ENCODE results near the gene ARL16.
"Not testable (repeated sequence)": the region's sequence is repeated elsewhere in the genome, so short reads cannot be mapped to it uniquely, and the experiment has no call there.

The ARL16 gene

GRCh38 chr17:81695211-81695610 is 11.6 kb upstream of the ARL16 start:
- no peak for DNase-seq (ENCODE audit: low spot score)

- no peak for DNase-seq (ENCODE audit: low spot score)
These were observed 11.2 kb upstream of the ARL16 start for GRCh38 chr17:81694810-81695209.

- no peak for DNase-seq (ENCODE audit: low spot score)
These were observed 10.1 kb upstream of the ARL16 start for GRCh38 chr17:81693509-81694210.

- no peak for DNase-seq (ENCODE audit: low spot score)
These were observed 8.0 kb upstream of the ARL16 start for GRCh38 chr17:81691608-81692007.

GRCh38 chr17:81691196-81691595 is 7.6 kb upstream of the ARL16 start:
- no peak for DNase-seq (ENCODE audit: low spot score)

- no peak for DNase-seq (ENCODE audit: low spot score)
These were observed 7.0 kb upstream of the ARL16 start for GRCh38 chr17:81690549-81690948.

GRCh38 chr17:81690066-81690465 is 6.5 kb upstream of the ARL16 start:
- no peak for DNase-seq (ENCODE audit: low spot score)

- DNase-seq (ENCODE audit: low spot score): no peak
These were observed 5.0 kb upstream of the ARL16 start for GRCh38 chr17:81688616-81689015.

GRCh38 chr17:81687770-81688541 is 4.4 kb upstream of the ARL16 start:
- DNase-seq (ENCODE audit: low spot score): no peak

GRCh38 chr17:81686614-81687013 is 3.0 kb upstream of the ARL16 start:
- DNase-seq (ENCODE audit: low spot score): no peak

GRCh38 chr17:81685108-81685507 is 1.5 kb upstream of the ARL16 start:
- no peak for DNase-seq (ENCODE audit: low spot score)

GRCh38 chr17:81684442-81684911 is 880 bp upstream of the ARL16 start:
- no peak for DNase-seq (ENCODE audit: low spot score)

- no peak for DNase-seq (ENCODE audit: low spot score)
These were observed 401 bp downstream of the ARL16 start for GRCh38 chr17:81683208-81683583.

GRCh38 chr17:81682565-81683207 is 911 bp downstream of the ARL16 start:
- no peak for DNase-seq (ENCODE audit: low spot score)

GRCh38 chr17:81681672-81682071 is 1.9 kb downstream of the ARL16 start:
- DNase-seq (ENCODE audit: low spot score): peak; percentile 31

GRCh38 chr17:81680150-81680549 is 3.4 kb downstream of the ARL16 start:
- no peak for DNase-seq (ENCODE audit: low spot score)

- no peak for DNase-seq (ENCODE audit: low spot score)
These were observed 6.7 kb downstream of the ARL16 start for GRCh38 chr17:81676906-81677305.

- not testable (repeated sequence) for DNase-seq (ENCODE audit: low spot score)
These were observed 7.9 kb downstream of the ARL16 start for GRCh38 chr17:81675515-81676221.

GRCh38 chr17:81673561-81674258 is 9.9 kb downstream of the ARL16 start:
- no peak for DNase-seq (ENCODE audit: low spot score)

GRCh38 chr17:81672954-81673353 is 10.6 kb downstream of the ARL16 start:
- no peak for DNase-seq (ENCODE audit: low spot score)

GRCh38 chr17:81672504-81672903 is 11.1 kb downstream of the ARL16 start:
- DNase-seq (ENCODE audit: low spot score): no peak

- DNase-seq (ENCODE audit: low spot score): no peak
These were observed 15.8 kb downstream of the ARL16 start for GRCh38 chr17:81667754-81668153.

All from Ammon's horn (tissue), 1 donor.